HCT116 (cell line): Measurements from ENCODE around the gene SMG6.

Experiments
- ATF3 ChIP-seq: IDR thresholded peaks from 2 replicates; pipeline ENCODE4 v1.6.1; 2012
- CTCF ChIP-seq, 3 experiments: fragments of 200-600 bp in 1 of 3; sonication (generic) in 1 of 3; IDR thresholded peaks in 2 of 3; conservative IDR thresholded peaks in 1 of 3; 2 replicates each; pipeline ENCODE4 v1.5.1; 2012 to 2017; ENCODE audit warnings: low read depth in 2 of 3, low read length in 2 of 3, antibody characterized with exemption in 1 of 3, borderline replicate concordance in 1 of 3, control low read depth in 1 of 3, mild to moderate bottlenecking in 1 of 3, mixed read lengths in 1 of 3, mixed run types in 1 of 3, moderate library complexity in 1 of 3; ENCODE audit not compliant: insufficient read depth in 1 of 3
- EZH2 ChIP-seq: fragments of 200-600 bp; sonication (generic); IDR thresholded peaks from 2 replicates; pipeline ENCODE4 v1.6.1; 2017; ENCODE audit warnings: antibody characterized with exemption, mixed run types
- FOSL1 ChIP-seq: IDR thresholded peaks from 2 replicates; pipeline ENCODE4 v1.6.1; 2012; ENCODE audit warnings: low read depth
- JUND ChIP-seq: IDR thresholded peaks from 2 replicates; pipeline ENCODE4 v1.6.1; 2012
- POLR2A ChIP-seq: IDR thresholded peaks from 2 replicates; pipeline ENCODE4 v1.7.0; 2011; ENCODE audit warnings: borderline replicate concordance; ENCODE audit not compliant: insufficient read depth, insufficient read length; ENCODE audit errors: extremely low read depth
- POLR2AphosphoS5 ChIP-seq: IDR thresholded peaks from 2 replicates; pipeline ENCODE4 v1.6.1; 2011; ENCODE audit warnings: mild to moderate bottlenecking, low read depth, low read length, moderate library complexity
- SIN3A ChIP-seq: IDR thresholded peaks from 2 replicates; pipeline ENCODE4 v1.6.1; 2012; ENCODE audit warnings: low read depth
- ZBTB33 ChIP-seq: IDR thresholded peaks from 2 replicates; pipeline ENCODE4 v1.6.1; 2011; ENCODE audit warnings: mild to moderate bottlenecking, low read length, moderate library complexity; ENCODE audit not compliant: insufficient replicate concordance; ENCODE audit errors: extremely low read depth

- TF ChIP-seq ATF3 (no peak), EZH2 (no peak), CTCF (IDR thresholded peaks at IDR 0.05 in 2 of 3, conservative IDR thresholded peaks at IDR 0.05 in 1 of 3; ENCODE audit: borderline replicate concordance in 1 of 3, insufficient read depth in 1 of 3, low read depth in 2 of 3, low read length in 2 of 3) (no peak), ZBTB33 (no peak), POLR2AphosphoS5 (no peak), SIN3A (no peak), POLR2A (no peak), JUND (no peak), FOSL1 (no peak)
Observed at GRCh38 chr17:2064520-2064971, 239.0 kb downstream of the SMG6 start.
